H9 (cell line): ENCODE results near the gene PDS5B. TPM values are rescaled to one million over a fixed set of nuclear protein-coding genes. Genes with fewer than 3 reads are reported as not detected.
"Not testable (repeated sequence)": the region's sequence is repeated elsewhere in the genome, so short reads cannot be mapped to it uniquely, and the experiment has no call there.

Experiments
- DNase-seq: peaks from one replicate; pipeline ENCODE4 v3.0.0-alpha.2; 2017
- H2AFZ ChIP-seq: one replicate; pipeline ENCODE4 v1.6.1; 2013; ENCODE audit warnings: mild to moderate bottlenecking, low read length, control low read depth, moderate library complexity
- H2AK5ac ChIP-seq: 2 replicates; pipeline ENCODE4 v1.6.1; 2013; ENCODE audit warnings: low read length, control low read depth, mixed read lengths; ENCODE audit not compliant: insufficient read length
- H2BK120ac ChIP-seq: one replicate; pipeline ENCODE4 v1.6.1; 2013; ENCODE audit warnings: low read depth, mild to moderate bottlenecking, low read length, control low read depth, inconsistent platforms; ENCODE audit not compliant: poor library complexity, severe bottlenecking
- H2BK12ac ChIP-seq: 2 replicates; pipeline ENCODE4 v1.6.1; 2013; ENCODE audit warnings: low read length, control low read depth, mixed read lengths, low read depth; ENCODE audit not compliant: insufficient read length
- H2BK15ac ChIP-seq: 2 replicates; pipeline ENCODE4 v1.6.1; 2013; ENCODE audit warnings: low read depth, low read length, control low read depth
- H2BK20ac ChIP-seq: one replicate; pipeline ENCODE4 v1.6.1; 2013; ENCODE audit warnings: low read depth, mild to moderate bottlenecking, low read length, control low read depth, inconsistent platforms; ENCODE audit not compliant: poor library complexity, severe bottlenecking
- H2BK5ac ChIP-seq: 2 replicates; pipeline ENCODE4 v1.6.1; 2013; ENCODE audit warnings: low read length, control low read depth, mixed read lengths; ENCODE audit not compliant: insufficient read length
- H3K14ac ChIP-seq: 2 replicates; pipeline ENCODE4 v1.6.1; 2013; ENCODE audit warnings: low read length, control low read depth; ENCODE audit not compliant: insufficient read depth
- H3K18ac ChIP-seq: 2 replicates; pipeline ENCODE4 v1.6.1; 2013; ENCODE audit warnings: low read depth, mild to moderate bottlenecking, mixed read lengths, low read length, control low read depth; ENCODE audit not compliant: insufficient read length
- H3K23ac ChIP-seq: 2 replicates; pipeline ENCODE4 v1.6.1; 2013; ENCODE audit warnings: low read length, control low read depth, mixed read lengths, low read depth; ENCODE audit not compliant: insufficient read length
- H3K23me2 ChIP-seq: 2 replicates; pipeline ENCODE4 v1.6.1; 2013; ENCODE audit warnings: low read depth, mild to moderate bottlenecking, mixed read lengths, low read length, control low read depth; ENCODE audit not compliant: insufficient read length, poor library complexity, severe bottlenecking
- H3K27ac ChIP-seq: 2 replicates; pipeline ENCODE4 v1.5.1; 2013; ENCODE audit warnings: low read length, control low read depth, mixed read lengths, low read depth; ENCODE audit not compliant: insufficient read length
- H3K27me3 ChIP-seq: 2 replicates; pipeline ENCODE4 v1.6.1; 2013; ENCODE audit warnings: low read length, control low read depth, inconsistent platforms; ENCODE audit not compliant: insufficient read depth
- H3K4ac ChIP-seq: 2 replicates; pipeline ENCODE4 v1.6.1; 2013; ENCODE audit warnings: low read depth, mild to moderate bottlenecking, control low read depth, inconsistent platforms, low read length, moderate library complexity
- H3K4me1 ChIP-seq: 2 replicates; pipeline ENCODE4 v1.6.1; 2013; ENCODE audit warnings: low read length, control low read depth, inconsistent platforms; ENCODE audit not compliant: insufficient read depth
- H3K4me2 ChIP-seq: 2 replicates; pipeline ENCODE4 v1.6.1; 2013; ENCODE audit warnings: low read length, control low read depth, mixed read lengths; ENCODE audit not compliant: insufficient read length, insufficient read depth
- H3K56ac ChIP-seq: 2 replicates; pipeline ENCODE4 v1.6.1; 2013; ENCODE audit warnings: low read depth, mild to moderate bottlenecking, mixed read lengths, low read length, control low read depth; ENCODE audit not compliant: insufficient read length
- H3K79me1 ChIP-seq: 2 replicates; pipeline ENCODE4 v1.6.1; 2013; ENCODE audit warnings: low read depth, mild to moderate bottlenecking, moderate library complexity, low read length, control low read depth, inconsistent platforms; ENCODE audit not compliant: insufficient read depth, poor library complexity, severe bottlenecking
- H3K79me2 ChIP-seq: 2 replicates; pipeline ENCODE4 v1.6.1; 2013; ENCODE audit warnings: low read length, control low read depth, inconsistent platforms; ENCODE audit not compliant: insufficient read depth
- H3K9ac ChIP-seq: 2 replicates; pipeline ENCODE4 v1.6.1; 2013; ENCODE audit warnings: low read length, control low read depth, mixed read lengths; ENCODE audit not compliant: insufficient read length; ENCODE audit errors: extremely low read depth
- H3K9me3 ChIP-seq: one replicate; pipeline ENCODE4 v1.6.1; 2013; ENCODE audit warnings: low read depth, low read length, inconsistent platforms; ENCODE audit not compliant: control insufficient read depth
- H3T11ph ChIP-seq: one replicate; pipeline ENCODE4 v1.6.1; 2013; ENCODE audit warnings: mild to moderate bottlenecking, low read length, control low read depth, inconsistent platforms
- H4K20me1 ChIP-seq: one replicate; pipeline ENCODE4 v1.6.1; 2013; ENCODE audit not compliant: control insufficient read depth, insufficient read length, insufficient read depth
- H4K5ac ChIP-seq: 2 replicates; pipeline ENCODE4 v1.6.1; 2013; ENCODE audit warnings: low read depth, mild to moderate bottlenecking, mixed read lengths, low read length, control low read depth; ENCODE audit not compliant: insufficient read length
- H4K8ac ChIP-seq: replicated peaks from 2 replicates; pipeline ENCODE4 v1.6.1; 2013; ENCODE audit warnings: low read length, control low read depth, mixed read lengths, low read depth; ENCODE audit not compliant: insufficient read length
- H4K91ac ChIP-seq: 2 replicates; pipeline ENCODE4 v1.6.1; 2013; ENCODE audit warnings: low read depth, mild to moderate bottlenecking, moderate library complexity, mixed read lengths, low read length, control low read depth; ENCODE audit not compliant: insufficient read length
- H3K27ac Mint-ChIP-seq, 3 experiments: 2 replicates in 2 of 3; 3 replicates in 1 of 3; pipeline ENCODE4 v1.8.0; 2020 to 2021; ENCODE audit warnings: mixed read lengths in 3 of 3, mild to moderate bottlenecking in 1 of 3, moderate library complexity in 1 of 3
- H3K27me3 Mint-ChIP-seq: 2 replicates; pipeline ENCODE4 v1.8.0; 2021; ENCODE audit warnings: low read depth, mild to moderate bottlenecking, moderate library complexity, mixed read lengths
- H3K36me3 Mint-ChIP-seq, 3 experiments: 2 replicates in 2 of 3; 3 replicates in 1 of 3; pipeline ENCODE4 v1.8.0; 2020 to 2021; ENCODE audit warnings: low read depth in 3 of 3, mixed read lengths in 3 of 3; ENCODE audit not compliant: insufficient read depth in 1 of 3
- H3K4me1 Mint-ChIP-seq, 2 experiments: 2 replicates each; pipeline ENCODE4 v1.8.0; 2020; ENCODE audit warnings: mixed read lengths in 2 of 2
- H3K4me3 Mint-ChIP-seq, 2 experiments: 2 replicates in 1 of 2; 3 replicates in 1 of 2; pipeline ENCODE4 v1.8.0; 2020 to 2021; ENCODE audit warnings: mild to moderate bottlenecking in 2 of 2, mixed read lengths in 2 of 2, moderate library complexity in 1 of 2
- H3K9me3 Mint-ChIP-seq, 2 experiments: 2 replicates in 1 of 2; 3 replicates in 1 of 2; pipeline ENCODE4 v1.8.0; 2020; ENCODE audit warnings: mild to moderate bottlenecking in 2 of 2, mixed read lengths in 2 of 2, moderate library complexity in 1 of 2
- CTCF ChIP-seq: fragments of 200-600 bp; sonication (generic); conservative IDR thresholded peaks from 3 replicates; pipeline ENCODE4 v1.8.0; 2021; ENCODE audit warnings: antibody characterized with exemption, mild to moderate bottlenecking
- WGBS: extraction: QIAGEN DNeasy Blood & Tissue Kit; methylation state at CpG from one replicate; pipeline ENCODE4 v1.1.7; 2013; ENCODE audit warnings: missing lambda C conversion rate, low lambda C conversion rate, mixed read lengths; ENCODE audit not compliant: insufficient read length; ENCODE audit errors: extremely low coverage; 5-methylcytosine and 5-hydroxymethylcytosine counted together
- total RNA-seq: library from RNA; stranded (reverse); gene quantifications from 2 replicates; pipeline ENCODE4 v1.2.1, GENCODE V29; 2021

Gene PDS5B
- total RNA-seq, 1 experiment from 2014 or later, result 50.0 TPM

- H3K56ac ChIP-seq, result no peak overlapping the region
- no peak overlapping the region for H3K4me3 Mint-ChIP-seq
- H3K18ac ChIP-seq, result no peak overlapping the region
- no peaks in the 10 kb centered on the region for H3K27me3 ChIP-seq
- peak overlapping the region in 2 of 3 experiments; percentile 65 to 94; a peak in 3 of 7 replicates for H3K27ac Mint-ChIP-seq
- no peak overlapping the region for H4K8ac ChIP-seq
- no peaks in the 10 kb centered on the region for H3K4me1 ChIP-seq
- no peak overlapping the region for H3K23ac ChIP-seq
- H3K4me1 Mint-ChIP-seq, result peaks cover 0 to 23% of the 10 kb centered on the region in 2 experiments; a peak in 2 of 4 replicates
- no peak overlapping the region for H2BK12ac ChIP-seq
- no peak overlapping the region for H3T11ph ChIP-seq
- no peak overlapping the region for H4K5ac ChIP-seq
- H3K14ac ChIP-seq, result no peak overlapping the region
- H3K4ac ChIP-seq, result no peak overlapping the region
- H4K20me1 ChIP-seq, result no peaks in the 10 kb centered on the region
- peaks cover 59 to 65% (median 61%) of the 10 kb centered on the region in 3 experiments for H3K36me3 Mint-ChIP-seq
- H4K91ac ChIP-seq, result no peak overlapping the region
- H3K23me2 ChIP-seq, result no peaks in the 10 kb centered on the region
- no peak overlapping the region for H2AFZ ChIP-seq
- H3K9me3 ChIP-seq, result no peaks in the 10 kb centered on the region
- H3K27me3 Mint-ChIP-seq, result no peaks in the 10 kb centered on the region
- no peak overlapping the region for H2BK5ac ChIP-seq
- no peak overlapping the region for H2BK15ac ChIP-seq
- H2BK120ac ChIP-seq, result no peak overlapping the region
- no peak overlapping the region for H3K9ac ChIP-seq
- no peak overlapping the region for H2BK20ac ChIP-seq
- no peaks in the 10 kb centered on the region for H3K79me1 ChIP-seq
- H3K79me2 ChIP-seq, result no peaks in the 10 kb centered on the region
- H2AK5ac ChIP-seq, result no peak overlapping the region
- DNase-seq, result no peak
- peaks cover 33 to 36% of the 10 kb centered on the region in 2 experiments for H3K9me3 Mint-ChIP-seq
- no peak overlapping the region for H3K27ac ChIP-seq
- H3K4me2 ChIP-seq, result no peak overlapping the region
- TF ChIP-seq CTCF, result no peak
Observed at GRCh38 chr13:32713397-32713796, 127.1 kb downstream of the PDS5B start.

GRCh38 chr13:32716201-32716600, 129.9 kb downstream of the PDS5B start:
- peaks cover 0 to 23% of the 10 kb centered on the region in 2 experiments; a peak in 2 of 4 replicates for H3K4me1 Mint-ChIP-seq
- H2BK12ac ChIP-seq, H2BK20ac ChIP-seq, DNase-seq, H3K79me2 ChIP-seq, H2BK5ac ChIP-seq, H2BK15ac ChIP-seq, H2AFZ ChIP-seq, H3K14ac ChIP-seq, H3K27me3 Mint-ChIP-seq, H3K56ac ChIP-seq, H3K27ac ChIP-seq, H3K79me1 ChIP-seq, H2AK5ac ChIP-seq, H3K23me2 ChIP-seq, H3K4me3 Mint-ChIP-seq, H3K18ac ChIP-seq, H3K27me3 ChIP-seq, H4K20me1 ChIP-seq, H3K9me3 ChIP-seq, H4K8ac ChIP-seq, H3K4me2 ChIP-seq, H4K5ac ChIP-seq, H3K4me1 ChIP-seq, H3K4ac ChIP-seq, H3K9ac ChIP-seq, H2BK120ac ChIP-seq, H3K27ac Mint-ChIP-seq, H4K91ac ChIP-seq, H3K23ac ChIP-seq, H3T11ph ChIP-seq: not testable (repeated sequence)
- peaks cover 61 to 71% (median 63%) of the 10 kb centered on the region in 3 experiments for H3K36me3 Mint-ChIP-seq
- WGBS, result no CpG with 5 or more reads among the region's 21 CpGs
- peaks cover 46 to 49% of the 10 kb centered on the region in 2 experiments for H3K9me3 Mint-ChIP-seq
